GM12878 (cell line): ENCODE results near the gene TLK2. TPM values are rescaled to one million over a fixed set of nuclear protein-coding genes. Genes with fewer than 3 reads are reported as not detected.

Experiments
- ATAC-seq: fragments of 200-7000 bp; cut with Tn5 transposase; 3 replicates; pipeline ENCODE4 v1.9.1; 2020; ENCODE audit warnings: mild to moderate bottlenecking, moderate library complexity
- BruUV-seq: library from RNA; stranded (reverse); fragments of 400-500 nt; replicated peaks from 2 replicates; lab custom pipeline; 2021; lab: Mats Ljungman, UMichigan
- CTCF ChIA-PET: fragments of 300-600 bp; sonication (Branson Sonifier 250); formaldehyde crosslinking; extraction: SDS; loops from one replicate; lab custom pipeline; 2021; ENCODE audit warnings: inconsistent platforms; lab: Yijun Ruan, JAX
- POLR2A ChIA-PET: fragments of 350-600 bp; formaldehyde crosslinking; extraction: SDS; loops from one replicate; lab custom pipeline; 2021; ENCODE audit warnings: inconsistent platforms; lab: Charles Lee
- RAD21 ChIA-PET: fragments of 300-600 bp; sonication (Branson Sonifier 250); formaldehyde crosslinking; loops from one replicate; lab custom pipeline; 2023; ENCODE audit warnings: antibody characterized with exemption; ENCODE audit not compliant: unreplicated experiment; lab: Charles Lee
- SMC1A ChIA-PET: fragments of 300-600 bp; sonication (Branson Sonifier 250); formaldehyde crosslinking; loops from one replicate; lab custom pipeline; 2023; ENCODE audit not compliant: unreplicated experiment, uncharacterized antibody; lab: Charles Lee
- DNase-seq: peaks from one replicate; pipeline ENCODE4 v3.0.0-alpha.2; 2011; ENCODE audit warnings: low read depth, low spot score
- FAIRE-seq: peaks from 3 replicates; lab custom pipeline; 2011; peaks lifted over from hg19 to GRCh38; lab: Jason Lieb, UNC
- H2AFZ ChIP-seq: 2 replicates; pipeline ENCODE4 v1.6.0; 2011; ENCODE audit warnings: low read depth, low read length, control low read depth; ENCODE audit not compliant: control insufficient read depth
- H3K27ac ChIP-seq: 2 replicates; pipeline ENCODE4 v1.5.1; 2011; ENCODE audit warnings: control low read depth; ENCODE audit not compliant: control insufficient read depth, insufficient read depth
- H3K27me3 ChIP-seq, 2 experiments: replicated peaks in 1 of 2; 2 replicates each; pipeline versions ENCODE4 v1.6.0 to v1.6.1; 2011; ENCODE audit warnings: low read length in 1 of 2; ENCODE audit not compliant: control insufficient read depth in 2 of 2, insufficient read depth in 2 of 2
- H3K36me3 ChIP-seq, 2 experiments: 2 replicates each; pipeline ENCODE4 v1.5.1; 2011; ENCODE audit warnings: low read length in 1 of 2; ENCODE audit not compliant: control insufficient read depth in 2 of 2, insufficient read depth in 2 of 2
- H3K4me1 ChIP-seq: 2 replicates; pipeline ENCODE4 v1.6.1; 2011; ENCODE audit warnings: mild to moderate bottlenecking, low read length, moderate library complexity, mixed read lengths; ENCODE audit not compliant: control insufficient read depth, insufficient read depth
- H3K4me2 ChIP-seq: 2 replicates; pipeline ENCODE4 v1.6.0; 2011; ENCODE audit warnings: control low read depth; ENCODE audit not compliant: control insufficient read depth, insufficient read depth
- H3K4me3 ChIP-seq: fragments of 200-600 bp; sonication (generic); 2 replicates; pipeline ENCODE4 v1.5.1; 2016
- H3K79me2 ChIP-seq: 2 replicates; pipeline ENCODE4 v1.6.0; 2011; ENCODE audit warnings: low read length; ENCODE audit not compliant: control insufficient read depth, insufficient read depth
- H3K9ac ChIP-seq: 2 replicates; pipeline ENCODE4 v1.8.0; 2011; ENCODE audit warnings: low read length, control low read depth, mixed read lengths; ENCODE audit not compliant: control insufficient read depth, insufficient read depth
- H3K9me3 ChIP-seq: replicated peaks from 3 replicates; pipeline ENCODE4 v1.5.1; 2011; ENCODE audit warnings: mild to moderate bottlenecking, low read length; ENCODE audit not compliant: control insufficient read depth, insufficient read depth
- H4K20me1 ChIP-seq: 2 replicates; pipeline ENCODE4 v1.6.0; 2011; ENCODE audit not compliant: control insufficient read depth, insufficient read depth
- CHD2 ChIP-seq: IDR thresholded peaks from 2 replicates; pipeline ENCODE4 v1.6.1; 2011; ENCODE audit warnings: low read depth, low read length, improper control_type of control experiment, borderline replicate concordance
- FOS ChIP-seq: IDR thresholded peaks from 3 replicates; pipeline ENCODE4 v1.6.1; 2011; ENCODE audit warnings: borderline replicate concordance; ENCODE audit not compliant: insufficient read length; ENCODE audit errors: extremely low read depth
- JUNB ChIP-seq: IDR thresholded peaks from 2 replicates; pipeline ENCODE4 v1.6.1; 2016; ENCODE audit warnings: antibody characterized with exemption, mild to moderate bottlenecking
- MAX ChIP-seq: IDR thresholded peaks from 2 replicates; pipeline ENCODE4 v1.6.1; 2012; ENCODE audit warnings: low read depth, low read length, improper control_type of control experiment
- MLLT1 ChIP-seq: fragments of 450-650 bp; IDR thresholded peaks from 2 replicates; pipeline ENCODE4 v1.6.1; 2016; ENCODE audit warnings: mild to moderate bottlenecking
- MYB ChIP-seq: fragments of 150-350 bp; IDR thresholded peaks from 2 replicates; pipeline ENCODE4 v1.6.1; 2014; ENCODE audit warnings: mild to moderate bottlenecking, low read depth, low read length, borderline replicate concordance
- NFYA ChIP-seq: IDR thresholded peaks from 2 replicates; pipeline ENCODE4 v1.6.1; 2011; ENCODE audit warnings: low read depth, mild to moderate bottlenecking, low read length, improper control_type of control experiment, borderline replicate concordance
- POLR2A ChIP-seq: IDR thresholded peaks from 2 replicates; pipeline ENCODE4 v1.6.1; 2011; ENCODE audit warnings: low read depth, mild to moderate bottlenecking, low read length
- ZNF217 ChIP-seq: fragments of 450-650 bp; IDR thresholded peaks from 2 replicates; pipeline ENCODE4 v1.6.1; 2017; ENCODE audit warnings: antibody characterized with exemption, mild to moderate bottlenecking
- ZSCAN29 ChIP-seq: fragments of 450-650 bp; IDR thresholded peaks from 2 replicates; pipeline ENCODE4 v1.6.1; 2017; ENCODE audit warnings: mild to moderate bottlenecking, moderate library complexity
- WGBS: methylation state at CpG from one replicate; pipeline ENCODE4 v1.1.6; 2016; ENCODE audit warnings: low lambda C conversion rate; ENCODE audit not compliant: insufficient replicate concordance, insufficient coverage; ENCODE audit errors: missing lambda C conversion rate; 5-methylcytosine and 5-hydroxymethylcytosine counted together
- in situ Hi-C: fragments of 300-500 bp; cut with MboI; formaldehyde crosslinking; loops from 9 replicates; pipeline ENCODE4 v1.14.3; 2018; ENCODE audit warnings: mixed read lengths
- intact Hi-C: fragments of 100-400 bp; cut with micrococcal nuclease; formaldehyde crosslinking; loops from one replicate; pipeline ENCODE4 v1.14.2; 2022; ENCODE audit not compliant: unreplicated experiment
- polyA plus RNA-seq, 11 experiments: library from polyadenylated mRNA; depleted of rRNA in 4 of 11; unstranded in 6 of 11; stranded (reverse) in 5 of 11; fragments of >200 nt; fragmentation: Nextera tagmentation in 4 of 11; fragmentation: Illumina TruSeq in 1 of 11; extraction: Ambion mirVana in 4 of 11; extraction: Trizol in 1 of 11; gene quantifications; 1 replicate in 1 of 11; 2 replicates in 10 of 11; pipeline versions ENCODE4 v1.2.1 to v1.2.3, GENCODE V29; 2011 to 2016; ENCODE audit warnings: inconsistent platforms in 2 of 11, missing spikeins in 2 of 11, low read depth in 1 of 11
- total RNA-seq, 4 experiments: library from RNA; depleted of rRNA in 3 of 4; stranded (reverse); fragments of >200 nt in 3 of 4; fragmentation: Illumina TruSeq in 1 of 4; extraction: Trizol in 1 of 4; gene quantifications; 2 replicates each; pipeline versions ENCODE4 v1.2.1 to v1.2.3, GENCODE V29; 2013 to 2021

TLK2 gene
- total and polyA plus RNA-seq, 10 of the 15 experiments (the other 5 are each of a cell fraction or from before 2014, with no cell fraction given) = 12.1 to 51.2 (median 27.5) TPM

- no peak for FAIRE-seq
- RAD21 ChIA-PET = no interaction called here
These were observed 177.0 kb downstream of the TLK2 start for GRCh38 chr17:62655656-62656055.

More at GRCh38 chr17:62655656-62656055, 177.0 kb downstream of the TLK2 start:
- H3K27ac ChIP-seq = no peak overlapping the region
- no peaks in the 10 kb centered on the region for H3K79me2 ChIP-seq
- no peaks in the 10 kb centered on the region for H3K36me3 ChIP-seq
- peaks cover 3% of the 10 kb centered on the region; the same call in 1 of the 3 replicates for H3K9me3 ChIP-seq
- WGBS = 93% methylated on average over 6 of the region's 6 CpGs
- peaks cover 16% of the 10 kb centered on the region for H3K4me1 ChIP-seq
- H3K4me2 ChIP-seq = no peak overlapping the region
- POLR2A ChIA-PET = interaction anchor here (0.6 kb wide), 1 partner anchor 56 kb away, joined by 4 read pairs; no protein-coding TSS in a partner anchor
- H3K9ac ChIP-seq = no peak overlapping the region
- BruUV-seq = no TSS peak
- intact Hi-C loops = no loop called here
- DNase-seq (no peak), ATAC-seq (no peak)
- TF ChIP-seq MAX (no peak), ZNF217 (no peak), CHD2 (no peak), POLR2A (no peak), FOS (no peak), NFYA (no peak), MYB (no peak), JUNB (no peak), MLLT1 (no peak), ZSCAN29 (no peak)
- in situ Hi-C loops = no loop called here
- H4K20me1 ChIP-seq = no peaks in the 10 kb centered on the region
- no peak overlapping the region for H3K4me3 ChIP-seq
- CTCF ChIA-PET = no interaction called here
- H2AFZ ChIP-seq = no peak overlapping the region
- SMC1A ChIA-PET = no interaction called here
- H3K27me3 ChIP-seq = no peaks in the 10 kb centered on the region
